ENCODE data around the gene CEP112. TPM values are rescaled to one million over a fixed set of nuclear protein-coding genes. Genes with fewer than 3 reads are reported as not detected.

Gene CEP112
- total and polyA plus RNA-seq, 2 of the 13 experiments (the other 11 are each of a cell fraction or from before 2014, with no cell fraction given), result 1.2 to 3.4 TPM

- Histone ChIP-seq H3K9ac (ENCODE audit: insufficient read depth, low read depth, low read length) (no peak overlapping the region), H3K27ac (ENCODE audit: extremely low read length, insufficient read depth, low read length) (no peak overlapping the region), H3K4me1 (ENCODE audit: insufficient read depth, low read length) (no peaks in the 10 kb centered on the region), H3K36me3 (replicated peaks in 1 of 2; ENCODE audit: control insufficient read depth in 1 of 2, insufficient read depth in 2 of 2, low read length in 2 of 2) (no peaks in the 10 kb centered on the region), H4K20me1 (ENCODE audit: insufficient read depth, low read length) (no peaks in the 10 kb centered on the region), H3K9me3 (ENCODE audit: low read length) (peaks cover 8% of the 10 kb centered on the region; the same call in 1 of the 2 replicates), H3K4me3 (replicated peaks in 1 of 3; ENCODE audit: insufficient read depth in 1 of 3, low read depth in 2 of 3, low read length in 3 of 3) (no peak overlapping the region), H3K79me2 (ENCODE audit: insufficient read depth, low read length) (no peaks in the 10 kb centered on the region), H3K4me2 (ENCODE audit: low read depth, low read length) (no peak overlapping the region), H2AFZ (ENCODE audit: low read length) (no peak overlapping the region), H3K27me3 (ENCODE audit: control insufficient read depth in 1 of 2, insufficient read depth in 2 of 2, low read length in 2 of 2) (no peaks in the 10 kb centered on the region)
- intact Hi-C loops (cut with micrococcal nuclease; ENCODE audit: unreplicated experiment) (no loop called here), in situ Hi-C loops (cut with HindIII; ENCODE audit: extremely low pct_ligation_motif_present, low pct_unique_long_range_greater_than_20kb) (no loop called here)
- CTCF ChIA-PET (ENCODE audit: low intra/inter-chr PET ratio, low total read pairs), result no interaction called here
- no TSS peak for BruUV-seq (replicated peaks)
- TF ChIP-seq ZNF383 (CRISPR knock-in tag; IDR thresholded peaks at IDR 0.05; ENCODE audit: borderline replicate concordance), result no peak
- TF ChIP-seq ATF7-NPFF (CRISPR knock-in tag; IDR thresholded peaks at IDR 0.05; ENCODE audit: low read depth), result no peak
- TF ChIP-seq ZNF569 (CRISPR knock-in tag; IDR thresholded peaks at IDR 0.05; ENCODE audit: borderline replicate concordance), result no peak
- TF ChIP-seq, protein P1, sequence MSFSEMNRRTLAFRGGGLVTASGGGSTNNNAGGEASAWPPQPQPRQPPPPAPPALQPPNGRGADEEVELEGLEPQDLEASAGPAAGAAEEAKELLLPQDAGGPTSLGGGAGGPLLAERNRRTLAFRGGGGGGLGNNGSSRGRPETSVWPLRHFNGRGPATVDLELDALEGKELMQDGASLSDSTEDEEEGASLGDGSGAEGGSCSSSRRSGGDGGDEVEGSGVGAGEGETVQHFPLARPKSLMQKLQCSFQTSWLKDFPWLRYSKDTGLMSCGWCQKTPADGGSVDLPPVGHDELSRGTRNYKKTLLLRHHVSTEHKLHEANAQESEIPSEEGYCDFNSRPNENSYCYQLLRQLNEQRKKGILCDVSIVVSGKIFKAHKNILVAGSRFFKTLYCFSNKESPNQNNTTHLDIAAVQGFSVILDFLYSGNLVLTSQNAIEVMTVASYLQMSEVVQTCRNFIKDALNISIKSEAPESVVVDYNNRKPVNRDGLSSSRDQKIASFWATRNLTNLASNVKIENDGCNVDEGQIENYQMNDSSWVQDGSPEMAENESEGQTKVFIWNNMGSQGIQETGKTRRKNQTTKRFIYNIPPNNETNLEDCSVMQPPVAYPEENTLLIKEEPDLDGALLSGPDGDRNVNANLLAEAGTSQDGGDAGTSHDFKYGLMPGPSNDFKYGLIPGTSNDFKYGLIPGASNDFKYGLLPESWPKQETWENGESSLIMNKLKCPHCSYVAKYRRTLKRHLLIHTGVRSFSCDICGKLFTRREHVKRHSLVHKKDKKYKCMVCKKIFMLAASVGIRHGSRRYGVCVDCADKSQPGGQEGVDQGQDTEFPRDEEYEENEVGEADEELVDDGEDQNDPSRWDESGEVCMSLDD (CRISPR knock-in tag; IDR thresholded peaks at IDR 0.05; ENCODE audit: borderline replicate concordance), result no peak
- ATAC-seq (no peak), FAIRE-seq (no peak), DNase-seq (ENCODE audit: low spot score) (no peak)
- 2% methylated on average over 2 of the region's 2 CpGs for WGBS (ENCODE audit: low lambda C conversion rate)
- POLR2A ChIA-PET, result no interaction called here
Measured at GRCh38 chr17:65930140-65930730, 261.7 kb downstream of the CEP112 start.

DNA sequence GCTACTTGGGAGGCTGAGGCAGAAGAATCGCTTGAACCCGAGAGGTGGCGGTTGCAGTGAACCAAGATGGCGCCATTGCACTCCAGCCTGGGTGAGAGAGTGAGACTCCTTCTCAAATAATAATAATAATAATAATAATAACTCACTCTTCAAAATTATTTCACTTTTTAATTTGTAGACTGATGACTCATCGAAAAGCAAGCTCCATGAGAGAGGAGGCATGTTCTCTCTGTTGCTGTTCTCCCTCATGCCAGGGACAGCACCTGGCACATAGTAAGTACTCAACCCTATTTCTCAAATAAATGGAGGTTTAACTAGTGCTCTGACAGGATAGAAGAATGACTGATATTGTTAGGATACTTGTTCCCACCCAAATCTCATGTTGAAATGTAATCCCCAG lies 265.3 kb downstream of the CEP112 start:
- POLR2A ChIA-PET, result no interaction called here
- no peaks in the 10 kb centered on the region for H3K79me2 ChIP-seq (ENCODE audit: insufficient read depth, low read length)
- FAIRE-seq (no peak), DNase-seq (ENCODE audit: low spot score) (no peak), ATAC-seq (no peak)
- in situ Hi-C loops (cut with HindIII; ENCODE audit: extremely low pct_ligation_motif_present, low pct_unique_long_range_greater_than_20kb), result no loop called here
- H3K27me3 ChIP-seq (ENCODE audit: control insufficient read depth in 1 of 2, insufficient read depth in 2 of 2, low read length in 2 of 2), result no peaks in the 10 kb centered on the region
- H4K20me1 ChIP-seq (ENCODE audit: insufficient read depth, low read length), result no peaks in the 10 kb centered on the region
- H3K4me1 ChIP-seq (ENCODE audit: insufficient read depth, low read length), result no peaks in the 10 kb centered on the region
- no peak overlapping the region for H3K4me3 ChIP-seq (replicated peaks in 1 of 3; ENCODE audit: insufficient read depth in 1 of 3, low read depth in 2 of 3, low read length in 3 of 3)
- CTCF ChIA-PET (ENCODE audit: low intra/inter-chr PET ratio, low total read pairs), result no interaction called here
- H3K27ac ChIP-seq (ENCODE audit: extremely low read length, insufficient read depth, low read length), result no peak overlapping the region
- intact Hi-C loops (cut with micrococcal nuclease; ENCODE audit: unreplicated experiment), result no loop called here
- H3K9me3 ChIP-seq (ENCODE audit: low read length), result no peaks in the 10 kb centered on the region
- H3K9ac ChIP-seq (ENCODE audit: insufficient read depth, low read depth, low read length), result no peak overlapping the region
- no peak overlapping the region for H2AFZ ChIP-seq (ENCODE audit: low read length)
- no peaks in the 10 kb centered on the region for H3K36me3 ChIP-seq (replicated peaks in 1 of 2; ENCODE audit: control insufficient read depth in 1 of 2, insufficient read depth in 2 of 2, low read length in 2 of 2)
- 92% methylated on average over 5 of the region's 5 CpGs for WGBS (ENCODE audit: low lambda C conversion rate)
- BruUV-seq (replicated peaks), result no TSS peak
- no peak overlapping the region for H3K4me2 ChIP-seq (ENCODE audit: low read depth, low read length)
- TF ChIP-seq MAFK (conservative IDR thresholded peaks at IDR 0.05 in 1 of 2, IDR thresholded peaks at IDR 0.05 in 1 of 2; ENCODE audit: low read length in 2 of 2) (peak; percentile 91 to 94), FOXO1 (CRISPR knock-in tag; IDR thresholded peaks at IDR 0.05) (no peak), RBM39 (IDR thresholded peaks at IDR 0.05; ENCODE audit: low read depth, low read length, poor library complexity, severe bottlenecking) (no peak), ELF4 (CRISPR knock-in tag; IDR thresholded peaks at IDR 0.05; ENCODE audit: borderline replicate concordance) (no peak), MAFF (IDR thresholded peaks at IDR 0.05; ENCODE audit: low read depth, low read length) (peak; percentile 88)
- TF ChIP-seq, protein P2, sequence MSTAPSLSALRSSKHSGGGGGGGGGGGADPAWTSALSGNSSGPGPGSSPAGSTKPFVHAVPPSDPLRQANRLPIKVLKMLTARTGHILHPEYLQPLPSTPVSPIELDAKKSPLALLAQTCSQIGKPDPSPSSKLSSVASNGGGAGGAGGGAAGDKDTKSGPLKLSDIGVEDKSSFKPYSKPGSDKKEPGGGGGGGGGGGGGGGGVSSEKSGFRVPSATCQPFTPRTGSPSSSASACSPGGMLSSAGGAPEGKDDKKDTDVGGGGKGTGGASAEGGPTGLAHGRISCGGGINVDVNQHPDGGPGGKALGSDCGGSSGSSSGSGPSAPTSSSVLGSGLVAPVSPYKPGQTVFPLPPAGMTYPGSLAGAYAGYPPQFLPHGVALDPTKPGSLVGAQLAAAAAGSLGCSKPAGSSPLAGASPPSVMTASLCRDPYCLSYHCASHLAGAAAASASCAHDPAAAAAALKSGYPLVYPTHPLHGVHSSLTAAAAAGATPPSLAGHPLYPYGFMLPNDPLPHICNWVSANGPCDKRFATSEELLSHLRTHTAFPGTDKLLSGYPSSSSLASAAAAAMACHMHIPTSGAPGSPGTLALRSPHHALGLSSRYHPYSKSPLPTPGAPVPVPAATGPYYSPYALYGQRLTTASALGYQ (CRISPR knock-in tag; IDR thresholded peaks at IDR 0.05), result no peak
- TF ChIP-seq, protein P3, sequence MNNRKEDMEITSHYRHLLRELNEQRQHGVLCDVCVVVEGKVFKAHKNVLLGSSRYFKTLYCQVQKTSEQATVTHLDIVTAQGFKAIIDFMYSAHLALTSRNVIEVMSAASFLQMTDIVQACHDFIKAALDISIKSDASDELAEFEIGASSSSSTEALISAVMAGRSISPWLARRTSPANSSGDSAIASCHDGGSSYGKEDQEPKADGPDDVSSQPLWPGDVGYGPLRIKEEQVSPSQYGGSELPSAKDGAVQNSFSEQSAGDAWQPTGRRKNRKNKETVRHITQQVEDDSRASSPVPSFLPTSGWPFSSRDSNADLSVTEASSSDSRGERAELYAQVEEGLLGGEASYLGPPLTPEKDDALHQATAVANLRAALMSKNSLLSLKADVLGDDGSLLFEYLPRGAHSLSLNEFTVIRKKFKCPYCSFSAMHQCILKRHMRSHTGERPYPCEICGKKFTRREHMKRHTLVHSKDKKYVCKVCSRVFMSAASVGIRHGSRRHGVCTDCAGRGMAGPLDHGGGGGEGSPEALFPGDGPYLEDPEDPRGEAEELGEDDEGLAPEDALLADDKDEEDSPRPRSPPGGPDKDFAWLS (CRISPR knock-in tag; IDR thresholded peaks at IDR 0.05; ENCODE audit: borderline replicate concordance), result no peak

All from HepG2 (cell line).